Endothelial cell of umbilical vein (primary cell): ENCODE results near the gene RAB32.

Source experiments
- EZH2 ChIP-seq: IDR thresholded peaks from 2 replicates; pipeline ENCODE4 v1.6.1; 2012; ENCODE audit warnings: borderline replicate concordance, low read depth, mild to moderate bottlenecking, moderate library complexity, low read length, inconsistent platforms; ENCODE audit not compliant: severe bottlenecking
- TF ChIP-seq, protein P1 (sequence below), 2 donors: IDR thresholded peaks; 1 replicate in 1 of 2; 2 replicates in 1 of 2; pipeline ENCODE4 v1.5.1; 2011; ENCODE audit warnings: low read length in 2 of 2, mild to moderate bottlenecking in 2 of 2, moderate library complexity in 2 of 2, control low read depth in 1 of 2, inconsistent platforms in 1 of 2, low read depth in 1 of 2; ENCODE audit not compliant: insufficient read depth in 1 of 2; ENCODE audit errors: extremely low read depth in 1 of 2

DNA sequence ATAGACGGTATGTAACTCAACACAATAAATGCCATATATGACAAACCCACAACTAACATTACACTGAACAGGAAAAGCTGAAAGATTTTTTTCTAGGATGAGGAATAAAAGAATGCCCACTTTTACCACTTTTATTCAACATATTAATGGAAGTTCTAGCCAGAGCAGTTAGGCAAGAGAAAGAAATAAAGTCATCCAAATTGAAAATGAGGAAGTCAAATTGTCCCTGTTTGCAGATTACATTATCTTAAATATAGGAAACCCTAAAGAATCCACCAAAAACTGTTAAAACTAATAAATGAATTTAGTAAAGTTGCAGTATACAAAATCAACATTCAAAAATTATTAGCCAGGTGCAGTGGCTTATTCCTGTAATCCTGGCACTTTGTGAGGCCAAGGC is 30.6 kb downstream of the RAB32 start:
- TF ChIP-seq, protein P1, sequence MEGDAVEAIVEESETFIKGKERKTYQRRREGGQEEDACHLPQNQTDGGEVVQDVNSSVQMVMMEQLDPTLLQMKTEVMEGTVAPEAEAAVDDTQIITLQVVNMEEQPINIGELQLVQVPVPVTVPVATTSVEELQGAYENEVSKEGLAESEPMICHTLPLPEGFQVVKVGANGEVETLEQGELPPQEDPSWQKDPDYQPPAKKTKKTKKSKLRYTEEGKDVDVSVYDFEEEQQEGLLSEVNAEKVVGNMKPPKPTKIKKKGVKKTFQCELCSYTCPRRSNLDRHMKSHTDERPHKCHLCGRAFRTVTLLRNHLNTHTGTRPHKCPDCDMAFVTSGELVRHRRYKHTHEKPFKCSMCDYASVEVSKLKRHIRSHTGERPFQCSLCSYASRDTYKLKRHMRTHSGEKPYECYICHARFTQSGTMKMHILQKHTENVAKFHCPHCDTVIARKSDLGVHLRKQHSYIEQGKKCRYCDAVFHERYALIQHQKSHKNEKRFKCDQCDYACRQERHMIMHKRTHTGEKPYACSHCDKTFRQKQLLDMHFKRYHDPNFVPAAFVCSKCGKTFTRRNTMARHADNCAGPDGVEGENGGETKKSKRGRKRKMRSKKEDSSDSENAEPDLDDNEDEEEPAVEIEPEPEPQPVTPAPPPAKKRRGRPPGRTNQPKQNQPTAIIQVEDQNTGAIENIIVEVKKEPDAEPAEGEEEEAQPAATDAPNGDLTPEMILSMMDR (IDR thresholded peaks at IDR 0.05; ENCODE audit: extremely low read depth in 1 of 2, insufficient read depth in 1 of 2, low read depth in 1 of 2, low read length in 2 of 2): no peak
- no peak for TF ChIP-seq EZH2
